Neural progenitor cell (in vitro differentiated cells): ENCODE results near the gene SOX21. TPM values are rescaled to one million over a fixed set of nuclear protein-coding genes. Genes with fewer than 3 reads are reported as not detected.
A peak's percentile ranks its signal among the peaks of the same experiment; 100 is the strongest.

Source experiments
- DNase-seq: peaks from one replicate; pipeline ENCODE4 v3.0.0-alpha.2; 2016; ENCODE audit warnings: low spot score
- H2AFZ ChIP-seq: fragments of 200-600 bp; sonication (generic); replicated peaks from 2 replicates; pipeline ENCODE4 v1.6.1; 2016; ENCODE audit warnings: antibody characterized with exemption
- H3F3A ChIP-seq: fragments of 200-600 bp; sonication (generic); 2 replicates; pipeline ENCODE4 v1.6.1; 2016; ENCODE audit warnings: antibody characterized with exemption, low read depth
- H3K27ac ChIP-seq: fragments of 200-600 bp; sonication (generic); 2 replicates; pipeline ENCODE4 v1.5.1; 2016; ENCODE audit warnings: mild to moderate bottlenecking
- H3K27me3 ChIP-seq: fragments of 200-600 bp; sonication (generic); 2 replicates; pipeline ENCODE4 v1.6.1; 2016; ENCODE audit warnings: mild to moderate bottlenecking, moderate library complexity
- H3K36me3 ChIP-seq: fragments of 200-600 bp; sonication (generic); 2 replicates; pipeline ENCODE4 v1.5.1; 2016
- H3K4me1 ChIP-seq: fragments of 200-600 bp; sonication (generic); 2 replicates; pipeline ENCODE4 v1.6.1; 2016; ENCODE audit warnings: mixed run types
- H3K4me2 ChIP-seq: fragments of 200-600 bp; sonication (generic); 2 replicates; pipeline ENCODE4 v1.6.1; 2016
- H3K4me3 ChIP-seq: fragments of 200-600 bp; sonication (generic); 2 replicates; pipeline ENCODE4 v1.5.1; 2016
- H3K79me2 ChIP-seq: fragments of 200-600 bp; sonication (generic); 2 replicates; pipeline ENCODE4 v1.6.1; 2016; ENCODE audit warnings: low read depth
- H3K9ac ChIP-seq: fragments of 200-600 bp; sonication (generic); 2 replicates; pipeline ENCODE4 v1.6.1; 2016
- H3K9me3 ChIP-seq: fragments of 200-600 bp; sonication (generic); 2 replicates; pipeline ENCODE4 v1.5.1; 2016; ENCODE audit warnings: low read depth
- H4K20me1 ChIP-seq: fragments of 200-600 bp; sonication (generic); 2 replicates; pipeline ENCODE4 v1.6.1; 2016; ENCODE audit warnings: low read depth
- H3K27ac Mint-ChIP-seq: 3 replicates; pipeline ENCODE4 v1.8.0; 2021; ENCODE audit warnings: mixed read lengths
- H3K27me3 Mint-ChIP-seq: 2 replicates; pipeline ENCODE4 v1.8.0; 2022; ENCODE audit warnings: low read depth, mild to moderate bottlenecking, inconsistent platforms, moderate library complexity, mixed read lengths; ENCODE audit not compliant: insufficient read depth
- H3K36me3 Mint-ChIP-seq: 3 replicates; pipeline ENCODE4 v1.8.0; 2021; ENCODE audit warnings: mixed read lengths
- H3K4me1 Mint-ChIP-seq: 3 replicates; pipeline ENCODE4 v1.8.0; 2021; ENCODE audit warnings: mixed read lengths
- H3K4me3 Mint-ChIP-seq: 3 replicates; pipeline ENCODE4 v1.8.0; 2021; ENCODE audit warnings: mild to moderate bottlenecking, moderate library complexity, mixed read lengths
- H3K9me3 Mint-ChIP-seq: 3 replicates; pipeline ENCODE4 v1.8.0; 2020; ENCODE audit warnings: mixed read lengths
- CTCF ChIP-seq: fragments of 200-600 bp; sonication (generic); IDR thresholded peaks from 2 replicates; pipeline ENCODE4 v1.5.1; 2017; ENCODE audit warnings: antibody characterized with exemption, mild to moderate bottlenecking
- EZH2 ChIP-seq: fragments of 200-600 bp; sonication (generic); IDR thresholded peaks from 2 replicates; pipeline ENCODE4 v1.6.1; 2017; ENCODE audit warnings: antibody characterized with exemption, mild to moderate bottlenecking, moderate library complexity
- EZH2phosphoT487 ChIP-seq: fragments of 200-600 bp; sonication (generic); IDR thresholded peaks from 2 replicates; pipeline ENCODE4 v1.6.1; 2017; ENCODE audit warnings: antibody characterized with exemption
- total RNA-seq: library from RNA; depleted of rRNA; stranded (reverse); fragments of >200 nt; gene quantifications from 2 replicates; pipeline ENCODE4 v1.2.3, GENCODE V29; 2015; ENCODE audit warnings: low replicate concordance

Gene SOX21
- total RNA-seq, 1 donor from 2014 or later: 94.7 TPM

GRCh38 chr13:94673851-94674250, 38.5 kb downstream of the SOX21 start:
- Histone ChIP-seq H3K79me2 (no peaks in the 10 kb centered on the region), H3K4me3 (no peak overlapping the region), H3K9ac (no peak overlapping the region), H3K36me3 (no peaks in the 10 kb centered on the region), H3K27me3 (no peaks in the 10 kb centered on the region), H3K9me3 (no peaks in the 10 kb centered on the region), H3F3A (peaks cover 38% of the 10 kb centered on the region), H3K4me1 (peaks cover 49% of the 10 kb centered on the region), H2AFZ (no peak overlapping the region), H4K20me1 (no peaks in the 10 kb centered on the region), H3K4me2 (no peak overlapping the region), H3K27ac (no peak overlapping the region)
- Mint-ChIP-seq H3K27me3 (peaks cover 7% of the 10 kb centered on the region), H3K9me3 (no peaks in the 10 kb centered on the region), H3K4me1 (peaks cover 22% of the 10 kb centered on the region), H3K4me3 (no peak overlapping the region), H3K36me3 (no peaks in the 10 kb centered on the region), H3K27ac (no peak overlapping the region)
- DNase-seq: peak; percentile 57
- no peak for TF ChIP-seq EZH2
- no peak for TF ChIP-seq CTCF
- TF ChIP-seq EZH2phosphoT487: no peak

GRCh38 chr13:94672400-94672799, 39.9 kb downstream of the SOX21 start:
- Mint-ChIP-seq H3K27me3 (peaks cover 7% of the 10 kb centered on the region), H3K36me3 (no peaks in the 10 kb centered on the region), H3K27ac (no peak overlapping the region), H3K4me1 (peaks cover 16% of the 10 kb centered on the region), H3K4me3 (no peak overlapping the region), H3K9me3 (no peaks in the 10 kb centered on the region)
- H3K4me2 ChIP-seq: no peak overlapping the region
- H3K9me3 ChIP-seq: no peaks in the 10 kb centered on the region
- no peak overlapping the region for H3K4me3 ChIP-seq
- TF ChIP-seq EZH2 (no peak), CTCF (no peak), EZH2phosphoT487 (no peak)
- peaks cover 26% of the 10 kb centered on the region for H3F3A ChIP-seq
- H4K20me1 ChIP-seq: no peaks in the 10 kb centered on the region
- peaks cover 35% of the 10 kb centered on the region for H3K4me1 ChIP-seq
- no peaks in the 10 kb centered on the region for H3K36me3 ChIP-seq
- no peak for DNase-seq
- H3K9ac ChIP-seq: no peak overlapping the region
- no peaks in the 10 kb centered on the region for H3K79me2 ChIP-seq
- H2AFZ ChIP-seq: no peak overlapping the region
- no peaks in the 10 kb centered on the region for H3K27me3 ChIP-seq
- no peak overlapping the region for H3K27ac ChIP-seq

GRCh38 chr13:94667190-94667589, 45.2 kb downstream of the SOX21 start:
- Mint-ChIP-seq H3K4me1 (peaks cover 30% of the 10 kb centered on the region), H3K9me3 (no peaks in the 10 kb centered on the region), H3K4me3 (no peak overlapping the region), H3K27me3 (no peaks in the 10 kb centered on the region), H3K36me3 (no peaks in the 10 kb centered on the region), H3K27ac (no peak overlapping the region)
- DNase-seq: no peak
- Histone ChIP-seq H3K79me2 (no peaks in the 10 kb centered on the region), H3K4me3 (no peak overlapping the region), H3K4me2 (no peak overlapping the region), H3K27me3 (no peaks in the 10 kb centered on the region), H2AFZ (no peak overlapping the region), H3F3A (peaks cover 2% of the 10 kb centered on the region), H4K20me1 (no peaks in the 10 kb centered on the region), H3K9ac (no peak overlapping the region), H3K36me3 (no peaks in the 10 kb centered on the region), H3K27ac (no peak overlapping the region), H3K9me3 (no peaks in the 10 kb centered on the region), H3K4me1 (peaks cover 24% of the 10 kb centered on the region)
- TF ChIP-seq EZH2 (no peak), CTCF (no peak), EZH2phosphoT487 (no peak)
